HUES64 (cell line): ENCODE results near the gene TNS3.

Source experiments
- H3K27ac ChIP-seq: 2 replicates; pipeline ENCODE4 v1.7.0; 2013; ENCODE audit warnings: low read depth, low read length, inconsistent platforms
- H3K27me3 ChIP-seq: 2 replicates; pipeline ENCODE4 v1.6.1; 2013; ENCODE audit warnings: mild to moderate bottlenecking, low read length; ENCODE audit not compliant: insufficient read depth
- H3K36me3 ChIP-seq: 2 replicates; pipeline ENCODE4 v1.6.1; 2013; ENCODE audit warnings: mild to moderate bottlenecking, low read length; ENCODE audit not compliant: insufficient read depth
- H3K4me1 ChIP-seq: 2 replicates; pipeline ENCODE4 v1.6.1; 2013; ENCODE audit warnings: mild to moderate bottlenecking, low read length, moderate library complexity; ENCODE audit not compliant: insufficient read depth
- H3K4me3 ChIP-seq: 2 replicates; pipeline ENCODE4 v1.5.1; 2013; ENCODE audit warnings: mild to moderate bottlenecking, low read length, moderate library complexity
- H3K9ac ChIP-seq: 2 replicates; pipeline ENCODE4 v1.6.1; 2013; ENCODE audit warnings: mild to moderate bottlenecking, low read depth, low read length
- H3K9me3 ChIP-seq: 2 replicates; pipeline ENCODE4 v1.6.1; 2013; ENCODE audit warnings: low read depth, low read length; ENCODE audit not compliant: insufficient read depth
- WGBS: fragments of 150-250, 120-280 bp; methylation state at CpG from one replicate; pipeline ENCODE4 v1.1.7; 2013; ENCODE audit warnings: missing lambda C conversion rate; 5-methylcytosine and 5-hydroxymethylcytosine counted together

The TNS3 gene

DNA sequence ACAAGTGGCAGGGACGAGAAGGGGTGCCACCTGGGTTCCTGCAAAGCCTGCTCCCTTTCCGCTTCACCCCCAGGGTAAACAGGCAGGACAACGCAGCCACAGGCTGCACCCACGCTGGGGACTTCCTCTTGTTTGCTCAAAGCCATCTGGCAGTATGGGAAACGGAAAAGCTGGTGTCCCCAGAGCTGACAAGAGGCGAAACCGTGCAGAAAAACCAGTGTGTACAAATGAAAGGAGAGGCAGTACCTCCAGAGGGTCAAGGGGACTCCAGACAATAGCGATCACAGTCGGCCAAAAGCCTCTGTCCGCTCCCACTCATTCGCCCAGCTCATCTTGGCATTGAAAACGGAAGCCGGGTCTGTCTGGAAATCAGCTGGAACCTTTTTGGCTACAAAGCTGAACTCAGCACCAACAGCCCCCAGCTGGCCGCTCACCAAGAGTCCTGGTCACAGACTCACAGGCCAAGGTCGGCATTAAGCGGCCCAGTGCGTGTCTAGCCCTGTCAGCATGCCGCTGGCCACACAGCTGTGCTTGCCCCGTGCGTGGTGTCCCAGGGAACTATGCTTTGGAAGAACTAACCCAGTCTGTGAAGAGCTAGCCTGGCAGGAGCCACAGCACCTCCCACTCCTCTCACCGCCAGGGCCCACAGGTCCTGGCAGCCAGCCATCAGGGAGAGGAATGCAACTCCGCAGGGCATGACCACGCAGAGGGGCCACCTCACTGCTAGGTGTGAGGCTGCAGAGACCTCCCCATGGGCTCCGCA, 10.4 kb downstream of the TNS3 start:
- Histone ChIP-seq H3K4me3 (no peak overlapping the region), H3K27ac (no peak overlapping the region), H3K9me3 (no peaks in the 10 kb centered on the region), H3K36me3 (no peaks in the 10 kb centered on the region), H3K27me3 (no peaks in the 10 kb centered on the region), H3K9ac (no peak overlapping the region), H3K4me1 (peaks cover 29% of the 10 kb centered on the region)
- 87% methylated on average over 24 of the region's 24 CpGs for WGBS

- Histone ChIP-seq H3K9ac (no peak overlapping the region), H3K4me3 (no peak overlapping the region), H3K4me1 (peaks cover 28% of the 10 kb centered on the region), H3K27me3 (no peaks in the 10 kb centered on the region), H3K27ac (no peak overlapping the region), H3K9me3 (no peaks in the 10 kb centered on the region), H3K36me3 (no peaks in the 10 kb centered on the region)
- WGBS, result 85% methylated on average over 4 of the region's 4 CpGs
Measured at GRCh38 chr7:47570649-47571050, 11.3 kb downstream of the TNS3 start.

DNA sequence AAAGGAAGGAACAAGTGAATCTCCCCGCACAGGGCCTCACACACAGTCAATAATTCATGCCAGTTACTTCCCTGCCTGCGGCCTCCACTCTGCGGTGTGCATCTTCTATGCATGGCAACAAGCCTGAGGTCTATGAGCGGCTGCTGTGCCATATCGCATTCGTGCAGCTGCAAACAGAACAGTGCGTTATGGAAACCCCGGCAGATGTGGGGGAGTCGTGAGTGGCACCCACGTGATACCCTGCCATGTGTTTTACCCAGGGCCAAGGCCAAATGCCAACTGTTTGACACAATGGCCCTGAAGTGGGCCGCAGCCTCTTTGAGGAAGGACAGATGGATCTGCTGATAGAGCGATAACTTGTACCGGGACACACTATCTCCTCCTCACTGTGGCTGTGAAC, 13.4 kb downstream of the TNS3 start:
- H3K27ac ChIP-seq, result no peak overlapping the region
- H3K9ac ChIP-seq, result no peak overlapping the region
- H3K36me3 ChIP-seq, result no peaks in the 10 kb centered on the region
- WGBS, result 96% methylated on average over 13 of the region's 13 CpGs
- no peaks in the 10 kb centered on the region for H3K27me3 ChIP-seq
- no peaks in the 10 kb centered on the region for H3K9me3 ChIP-seq
- peaks cover 21% of the 10 kb centered on the region for H3K4me1 ChIP-seq
- no peak overlapping the region for H3K4me3 ChIP-seq

DNA sequence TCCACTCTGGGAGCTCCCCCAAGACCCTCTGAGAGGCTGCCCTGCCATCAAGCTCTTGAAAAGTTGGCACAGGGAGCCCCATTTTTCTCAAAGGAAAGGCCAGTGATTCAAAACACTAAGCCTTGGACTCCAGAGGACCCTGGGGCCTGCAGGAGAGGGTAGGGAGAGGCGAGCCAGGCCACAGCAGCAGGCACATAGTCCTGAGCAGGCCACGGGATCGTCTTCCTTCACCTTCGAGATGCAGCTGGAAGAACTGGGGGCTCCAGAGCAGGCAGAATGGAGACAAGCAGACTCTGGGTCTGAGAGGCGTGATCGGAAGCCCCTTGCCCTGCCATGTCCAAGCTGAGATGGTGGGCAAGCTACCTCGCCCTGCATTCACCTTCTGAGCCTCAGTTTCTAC, 13.9 kb downstream of the TNS3 start:
- Histone ChIP-seq H3K4me3 (no peak overlapping the region), H3K36me3 (no peaks in the 10 kb centered on the region), H3K27ac (no peak overlapping the region), H3K9me3 (no peaks in the 10 kb centered on the region), H3K27me3 (no peaks in the 10 kb centered on the region), H3K4me1 (peaks cover 16% of the 10 kb centered on the region; the same call in 1 of the 2 replicates), H3K9ac (no peak overlapping the region)
- 94% methylated on average over 7 of the region's 7 CpGs for WGBS

- Histone ChIP-seq H3K36me3 (no peaks in the 10 kb centered on the region), H3K9me3 (no peaks in the 10 kb centered on the region), H3K4me1 (0 out of 2 replicates have a peak, but pooled peaks cover 3% of the 10 kb centered on the region), H3K27ac (no peak overlapping the region), H3K27me3 (no peaks in the 10 kb centered on the region), H3K9ac (no peak overlapping the region), H3K4me3 (no peak overlapping the region)
- 92% methylated on average over 11 of the region's 11 CpGs for WGBS
Measured at GRCh38 chr7:47565640-47566250, 16.2 kb downstream of the TNS3 start.

DNA sequence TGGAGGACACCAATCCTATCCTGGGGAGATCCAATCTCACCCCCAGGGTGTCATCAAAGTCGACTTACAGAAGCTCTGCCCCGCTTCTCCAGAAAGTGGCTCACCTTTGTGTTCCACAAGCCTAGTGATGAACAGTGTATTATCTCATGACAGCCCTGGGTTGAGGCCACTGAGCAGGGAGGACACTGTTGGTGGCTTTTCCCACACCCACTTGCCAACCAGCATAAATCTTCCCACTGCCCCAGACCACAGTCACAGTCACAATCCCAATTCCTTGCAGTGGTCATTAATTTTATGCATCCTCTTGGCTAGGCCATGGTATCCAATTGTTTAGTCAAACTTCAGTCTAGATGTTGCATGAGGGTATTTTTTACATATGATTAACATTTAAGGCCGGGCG, 18.4 kb downstream of the TNS3 start:
- Histone ChIP-seq H3K9me3 (no peaks in the 10 kb centered on the region), H3K27ac (no peak overlapping the region), H3K9ac (no peak overlapping the region), H3K4me3 (no peak overlapping the region), H3K4me1 (peaks cover 2% of the 10 kb centered on the region; the same call in 1 of the 2 replicates), H3K27me3 (no peaks in the 10 kb centered on the region), H3K36me3 (no peaks in the 10 kb centered on the region)
- 95% methylated on average over 4 of the region's 4 CpGs for WGBS

DNA sequence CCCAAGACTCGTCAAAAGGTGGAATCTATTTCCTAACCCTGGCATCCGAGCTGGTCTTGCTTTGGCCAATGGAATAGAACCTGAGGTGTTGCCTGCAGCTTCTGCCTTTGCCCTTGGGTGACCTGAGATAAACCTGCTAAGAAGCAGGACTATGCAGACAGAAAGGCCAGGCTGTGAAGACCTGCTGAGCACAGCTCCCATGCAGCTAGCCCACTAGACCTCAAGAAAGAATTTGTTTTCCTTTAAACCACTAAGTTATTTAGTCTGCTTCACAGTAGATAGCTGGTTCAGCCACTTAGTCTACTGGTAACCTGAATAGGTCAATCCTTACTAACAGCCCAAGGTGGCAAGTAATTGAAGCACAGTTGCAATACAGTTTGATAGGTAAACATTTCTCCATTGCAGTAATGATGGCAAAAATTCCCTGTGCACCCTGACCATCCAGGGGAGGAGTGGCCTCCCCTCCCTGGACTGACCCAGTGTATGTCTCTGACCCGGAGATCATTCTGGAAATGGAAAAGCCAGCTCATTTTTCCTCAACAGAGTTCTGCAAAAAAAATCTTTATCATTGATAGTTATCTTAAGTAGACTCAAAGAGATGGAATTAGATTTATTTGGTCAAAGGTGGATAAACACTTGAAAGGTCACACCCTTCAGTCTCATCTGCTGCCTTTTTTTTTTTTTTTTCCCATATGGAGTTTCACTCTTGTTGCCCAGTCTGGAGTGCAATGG, 20.0 kb downstream of the TNS3 start:
- Histone ChIP-seq H3K9me3 (no peaks in the 10 kb centered on the region), H3K4me1 (peaks cover 13% of the 10 kb centered on the region), H3K27ac (no peak overlapping the region), H3K27me3 (no peaks in the 10 kb centered on the region), H3K36me3 (no peaks in the 10 kb centered on the region), H3K4me3 (no peak overlapping the region), H3K9ac (no peak overlapping the region)
- WGBS, result 94% methylated on average over 3 of the region's 3 CpGs

- Histone ChIP-seq H3K27me3 (no peaks in the 10 kb centered on the region), H3K9ac (no peak overlapping the region), H3K4me3 (no peak overlapping the region), H3K36me3 (no peaks in the 10 kb centered on the region), H3K9me3 (no peaks in the 10 kb centered on the region), H3K27ac (no peak overlapping the region), H3K4me1 (peaks cover 20% of the 10 kb centered on the region)
- WGBS, result 95% methylated on average over 17 of the region's 17 CpGs
Measured at GRCh38 chr7:47559306-47560220, 22.3 kb downstream of the TNS3 start.

DNA sequence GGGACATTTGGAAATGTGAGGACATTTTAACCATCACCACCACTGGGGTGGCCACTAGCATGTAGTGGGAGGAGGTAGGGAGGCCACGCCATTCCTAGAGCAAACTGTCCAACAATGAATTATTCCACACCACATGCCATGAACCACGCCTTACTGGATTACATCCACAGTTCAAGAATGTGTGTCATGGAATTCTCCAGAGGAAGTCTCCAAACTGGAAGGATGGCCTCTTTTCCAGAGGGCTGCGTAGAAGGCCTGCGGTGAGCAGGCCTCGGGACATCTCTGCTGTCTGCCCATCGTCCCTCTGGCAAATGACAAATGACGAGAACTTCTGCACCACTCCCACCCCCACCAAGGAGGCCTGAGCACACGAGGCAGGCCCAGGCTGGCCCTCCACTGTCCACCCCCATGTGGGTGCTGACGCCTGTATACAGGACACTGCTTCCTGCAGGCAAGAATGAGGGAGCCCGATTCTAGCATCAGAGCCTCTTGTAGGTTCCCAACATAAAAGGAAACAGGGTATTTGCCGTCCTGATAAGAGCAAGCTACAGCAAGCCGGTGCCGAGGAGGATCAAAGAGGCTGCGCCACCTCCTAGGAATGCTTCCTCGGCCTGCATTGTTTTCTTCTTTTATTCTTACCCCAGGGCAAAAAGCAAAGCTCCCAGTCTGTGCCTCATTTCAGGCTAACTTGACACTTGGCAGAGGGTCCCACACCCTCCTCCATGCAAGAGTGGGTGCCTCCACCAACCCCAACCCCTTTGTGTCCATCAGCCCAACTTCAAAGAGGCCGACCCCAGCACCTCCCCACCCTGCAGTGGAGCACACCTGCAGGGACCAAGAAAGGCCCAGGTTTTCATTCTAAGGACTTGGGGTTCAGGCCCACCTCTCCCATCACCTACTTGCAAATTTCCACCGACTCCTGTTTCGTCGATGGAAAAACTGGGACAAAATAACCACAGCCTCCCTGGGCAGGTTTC, 23.9 kb downstream of the TNS3 start:
- H3K4me1 ChIP-seq, result peaks cover 25% of the 10 kb centered on the region
- no peaks in the 10 kb centered on the region for H3K36me3 ChIP-seq
- no peaks in the 10 kb centered on the region for H3K9me3 ChIP-seq
- no peak overlapping the region for H3K4me3 ChIP-seq
- H3K27me3 ChIP-seq, result no peaks in the 10 kb centered on the region
- 63% methylated on average over 18 of the region's 19 CpGs for WGBS
- H3K9ac ChIP-seq, result no peak overlapping the region
- no peak overlapping the region for H3K27ac ChIP-seq

GRCh38 chr7:47557317-47557693, 24.6 kb downstream of the TNS3 start:
- no peaks in the 10 kb centered on the region for H3K36me3 ChIP-seq
- no peaks in the 10 kb centered on the region for H3K27me3 ChIP-seq
- H3K4me1 ChIP-seq, result peaks cover 31% of the 10 kb centered on the region
- no peak overlapping the region for H3K27ac ChIP-seq
- 92% methylated on average over 2 of the region's 4 CpGs for WGBS
- no peak overlapping the region for H3K9ac ChIP-seq
- no peaks in the 10 kb centered on the region for H3K9me3 ChIP-seq
- H3K4me3 ChIP-seq, result no peak overlapping the region
